RWPE1 (cell line): ENCODE results near the gene KCTD13.

Experiments used
- CTCF ChIA-PET: fragments of 350-600 bp; sonication (Branson Sonifier 250); formaldehyde crosslinking; extraction: SDS; loops from one replicate; lab custom pipeline; 2021; lab: Yijun Ruan, JAX
- POLR2A ChIA-PET: fragments of 400-600 bp; formaldehyde crosslinking; extraction: SDS; loops from one replicate; lab custom pipeline; 2020; ENCODE audit warnings: antibody characterized with exemption; ENCODE audit not compliant: low non-redundant PET; lab: Yijun Ruan, JAX
- DNase-seq: peaks from one replicate; pipeline ENCODE4 v3.0.0; 2012; ENCODE audit warnings: low spot score
- H3K27ac ChIP-seq: fragments of 450-650 bp; 2 replicates; pipeline ENCODE4 v1.5.1; 2017
- TF ChIP-seq, protein P1 (sequence below): fragments of 450-650 bp; conservative IDR thresholded peaks from 2 replicates; pipeline ENCODE4 v1.5.1; 2017; ENCODE audit warnings: low read depth, mild to moderate bottlenecking

Gene KCTD13

DNA sequence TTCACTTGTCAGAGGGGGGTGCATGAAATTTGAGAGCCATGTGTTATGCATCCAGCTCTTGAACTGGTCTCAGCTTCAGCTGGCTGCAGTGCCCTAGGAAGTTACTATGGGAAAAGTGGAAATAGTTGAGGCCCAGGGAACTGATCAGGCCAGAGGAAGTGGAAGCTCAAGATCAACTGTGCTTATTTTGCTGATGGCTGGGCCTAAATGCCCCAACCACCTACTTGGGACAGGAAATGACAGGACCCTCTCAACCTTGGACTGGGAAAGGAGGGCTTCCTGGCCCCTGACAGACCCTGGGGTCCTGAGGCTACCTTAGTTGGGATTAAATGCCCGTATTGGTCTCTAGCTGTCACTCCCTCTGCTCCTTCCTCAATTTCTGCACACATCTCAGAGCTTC lies 46.5 kb upstream of the KCTD13 start:
- no peak for DNase-seq
- CTCF ChIA-PET = interaction anchor here (0.6 to 0.7 kb wide), 2 partner anchors 40 to 43 kb away, joined by 4 to 8 read pairs; no protein-coding TSS in a partner anchor
- TF ChIP-seq, protein P1, sequence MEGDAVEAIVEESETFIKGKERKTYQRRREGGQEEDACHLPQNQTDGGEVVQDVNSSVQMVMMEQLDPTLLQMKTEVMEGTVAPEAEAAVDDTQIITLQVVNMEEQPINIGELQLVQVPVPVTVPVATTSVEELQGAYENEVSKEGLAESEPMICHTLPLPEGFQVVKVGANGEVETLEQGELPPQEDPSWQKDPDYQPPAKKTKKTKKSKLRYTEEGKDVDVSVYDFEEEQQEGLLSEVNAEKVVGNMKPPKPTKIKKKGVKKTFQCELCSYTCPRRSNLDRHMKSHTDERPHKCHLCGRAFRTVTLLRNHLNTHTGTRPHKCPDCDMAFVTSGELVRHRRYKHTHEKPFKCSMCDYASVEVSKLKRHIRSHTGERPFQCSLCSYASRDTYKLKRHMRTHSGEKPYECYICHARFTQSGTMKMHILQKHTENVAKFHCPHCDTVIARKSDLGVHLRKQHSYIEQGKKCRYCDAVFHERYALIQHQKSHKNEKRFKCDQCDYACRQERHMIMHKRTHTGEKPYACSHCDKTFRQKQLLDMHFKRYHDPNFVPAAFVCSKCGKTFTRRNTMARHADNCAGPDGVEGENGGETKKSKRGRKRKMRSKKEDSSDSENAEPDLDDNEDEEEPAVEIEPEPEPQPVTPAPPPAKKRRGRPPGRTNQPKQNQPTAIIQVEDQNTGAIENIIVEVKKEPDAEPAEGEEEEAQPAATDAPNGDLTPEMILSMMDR = no peak
- H3K27ac ChIP-seq = peak overlapping the region; percentile 85
- POLR2A ChIA-PET = no interaction called here

DNA sequence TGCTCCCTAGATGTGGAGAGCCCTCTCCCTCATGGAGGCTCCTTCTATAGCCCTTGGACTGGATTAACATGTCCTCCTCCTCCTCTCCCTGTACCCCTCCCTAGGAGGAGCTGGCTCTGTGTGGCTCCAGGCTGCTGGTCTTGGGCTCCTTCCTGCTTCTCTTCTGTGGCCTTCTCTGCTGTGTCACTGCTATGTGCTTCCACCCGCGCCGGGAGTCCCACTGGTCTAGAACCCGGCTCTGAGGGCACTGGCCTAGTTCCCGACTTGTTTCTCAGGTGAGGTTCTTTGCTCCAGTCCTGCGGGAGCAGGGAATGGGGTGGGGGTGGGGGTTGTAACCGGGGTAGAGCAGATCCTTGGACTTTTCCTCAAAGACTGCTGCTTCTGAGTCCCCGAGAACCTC lies 45.3 kb upstream of the KCTD13 start:
- no peak for DNase-seq
- ChIA-PET POLR2A (no interaction called here), CTCF (no interaction called here)
- TF ChIP-seq, protein P1 = no peak
- peak overlapping the region; percentile 48 for H3K27ac ChIP-seq

DNA sequence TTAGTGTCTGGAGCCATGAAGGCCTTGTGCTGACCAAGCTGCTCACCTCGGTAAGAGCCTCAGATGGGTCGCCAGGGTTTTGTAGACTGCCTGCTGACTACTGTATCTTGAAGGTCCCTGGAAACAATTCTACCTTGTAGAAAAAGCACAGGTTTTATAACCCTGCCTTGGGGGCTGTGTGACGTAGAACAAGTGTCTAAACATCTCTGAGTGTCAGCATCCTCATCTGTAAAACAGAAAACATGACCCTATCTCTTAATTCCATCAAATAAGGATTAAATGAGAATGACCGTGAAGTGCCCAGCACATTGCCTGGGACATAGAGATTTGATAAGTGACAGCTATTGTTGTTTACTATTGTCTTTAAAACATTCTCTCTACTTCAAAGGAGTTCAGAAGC lies 42.2 kb upstream of the KCTD13 start:
- H3K27ac ChIP-seq = 0 out of 2 replicates have a peak overlapping the region, but pooled peaks have one; percentile 18
- DNase-seq = no peak
- ChIA-PET POLR2A (no interaction called here), CTCF (no interaction called here)
- TF ChIP-seq, protein P1 = no peak

DNA sequence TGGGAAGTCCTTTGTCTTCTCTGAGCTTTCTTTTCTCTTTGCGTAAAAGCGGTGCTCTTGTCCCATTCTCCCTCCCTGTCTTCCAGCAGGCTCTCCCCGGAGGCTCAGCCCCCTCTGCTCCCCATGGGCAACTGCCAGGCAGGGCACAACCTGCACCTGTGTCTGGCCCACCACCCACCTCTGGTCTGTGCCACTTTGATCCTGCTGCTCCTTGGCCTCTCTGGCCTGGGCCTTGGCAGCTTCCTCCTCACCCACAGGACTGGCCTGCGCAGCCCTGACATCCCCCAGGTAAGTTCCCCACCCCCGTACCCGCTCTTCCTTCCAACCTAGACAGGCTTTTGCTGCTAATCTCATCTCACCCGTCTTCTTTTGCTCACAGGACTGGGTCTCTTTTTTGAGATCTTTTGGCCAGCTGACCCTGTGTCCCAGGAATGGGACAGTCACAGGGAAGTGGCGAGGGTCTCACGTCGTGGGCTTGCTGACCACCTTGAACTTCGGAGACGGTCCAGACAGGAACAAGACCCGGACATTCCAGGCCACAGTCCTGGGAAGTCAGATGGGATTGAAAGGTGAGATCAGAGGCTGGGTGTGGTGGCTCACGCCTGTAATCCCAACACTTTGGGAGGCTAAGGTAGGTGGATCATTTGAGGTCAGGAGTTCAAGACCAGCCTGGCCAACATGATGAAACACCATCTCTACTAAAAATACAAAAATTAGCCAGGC lies 37.2 kb upstream of the KCTD13 start:
- POLR2A ChIA-PET = interaction anchor here (0.6 to 0.8 kb wide), 2 partner anchors 10 to 146 kb away, joined by 4 to 13 read pairs; partner anchors contain the start of gene TAOK2
- CTCF ChIA-PET = interaction anchor here (0.5 kb wide), 1 partner anchor 9 kb away, joined by 3 read pairs; no protein-coding TSS in a partner anchor
- DNase-seq = no peak
- TF ChIP-seq, protein P1 = no peak
- H3K27ac ChIP-seq = peak overlapping the region; percentile 89

DNA sequence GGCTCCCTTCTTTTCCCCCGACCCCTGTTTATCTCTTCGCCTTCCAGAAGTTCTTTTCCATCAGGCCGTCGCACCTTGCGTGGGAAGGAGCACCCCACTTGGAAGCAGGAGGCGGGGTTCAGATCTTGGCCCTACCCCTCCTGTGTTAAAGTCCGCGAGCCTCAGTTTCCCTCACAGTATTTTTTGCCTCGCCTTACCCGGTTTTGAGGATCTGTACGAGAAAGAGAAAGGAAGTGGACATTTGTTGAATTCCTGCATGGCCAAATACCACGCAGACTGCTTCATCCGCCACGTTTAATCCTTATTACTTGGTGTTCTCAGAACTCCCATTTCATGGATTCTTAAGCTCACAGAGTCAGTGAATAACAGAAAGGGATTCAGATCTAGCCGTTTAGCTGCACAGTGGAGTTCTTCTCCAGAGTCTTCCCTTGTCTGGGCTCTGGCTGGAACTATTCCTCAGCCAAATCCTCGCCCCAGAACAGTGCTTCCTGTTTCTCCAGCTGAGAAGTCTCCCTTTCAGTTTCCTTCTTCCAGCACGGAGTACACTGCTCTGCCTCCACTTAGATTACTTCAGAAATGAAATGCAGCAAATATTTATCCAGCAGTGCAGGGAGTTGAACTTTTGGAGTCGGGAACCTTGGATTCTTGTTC lies 36.4 kb upstream of the KCTD13 start:
- peak overlapping the region; percentile 89 for H3K27ac ChIP-seq
- TF ChIP-seq, protein P1 = no peak
- ChIA-PET POLR2A (interaction anchor here (0.8 to 1.2 kb wide), 4 partner anchors 11 to 172 kb away, joined by 3 to 5 read pairs (median 4); partner anchors contain the start of genes KIF22 and TAOK2), CTCF (interaction anchor here (0.5 to 1.3 kb wide), 2 partner anchors 9 to 12 kb away, joined by 3 to 8 read pairs; no protein-coding TSS in a partner anchor)
- peak; percentile 19 for DNase-seq
